ENCODE results near the gene CDC73.

The CDC73 gene

DNA sequence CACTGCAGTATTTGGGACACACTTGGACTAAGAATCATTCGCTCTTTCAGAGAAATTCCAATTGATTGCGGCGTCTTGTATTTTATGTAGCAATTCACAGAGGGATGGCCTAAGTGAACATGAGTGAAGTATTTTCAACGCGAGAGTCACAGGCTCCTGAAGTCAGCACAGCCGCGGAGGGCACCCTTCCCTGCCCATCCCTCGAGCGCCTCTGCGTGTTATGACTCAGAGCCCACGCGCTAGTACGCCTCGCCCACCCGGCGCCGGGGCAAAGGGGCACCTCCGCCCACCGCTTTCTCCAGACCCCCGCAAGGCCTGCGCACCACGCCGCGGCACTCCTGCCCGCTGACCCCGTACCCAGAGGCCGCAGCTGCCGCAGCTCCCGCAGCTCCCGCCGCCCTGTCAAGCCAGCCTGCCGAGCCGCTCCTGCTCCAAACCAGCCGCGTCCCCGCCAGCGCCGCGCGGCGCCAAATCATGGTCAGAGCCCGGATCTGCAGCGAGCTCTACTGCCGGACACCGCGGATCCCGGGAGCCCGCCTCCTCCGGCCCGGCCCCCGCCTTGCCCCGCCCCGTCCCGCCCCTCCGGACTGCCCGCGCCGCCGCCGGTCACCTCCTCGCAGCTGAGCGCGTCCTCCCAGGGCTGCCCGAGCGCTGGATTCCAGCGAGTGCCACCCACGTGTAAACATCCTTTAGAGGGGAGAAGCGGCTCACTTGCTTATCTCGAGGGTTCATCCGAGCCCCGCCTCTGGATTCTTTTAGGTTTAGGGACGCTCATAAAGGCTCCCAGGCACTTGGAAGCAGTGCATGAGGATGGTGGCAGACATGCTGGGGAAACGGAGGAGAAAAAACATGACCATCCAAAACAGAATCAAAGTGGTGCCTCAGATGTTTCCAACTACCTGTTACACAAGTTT is 16.7 kb upstream of the CDC73 start, which contains the start of gene GLRX2:
Gene GLRX2, minus strand, starts transcription at position 508 of the 914 bp plus-strand sequence. Its CDS starts 32 bp downstream, at position 476.
- DNase-seq (ENCODE audit: low read depth): peak; percentile 87
- H3K4me3 ChIP-seq (ENCODE audit: low read depth, low read length): peak within 1 kb of the TSS; percentile 89
- TF ChIP-seq, protein P1, sequence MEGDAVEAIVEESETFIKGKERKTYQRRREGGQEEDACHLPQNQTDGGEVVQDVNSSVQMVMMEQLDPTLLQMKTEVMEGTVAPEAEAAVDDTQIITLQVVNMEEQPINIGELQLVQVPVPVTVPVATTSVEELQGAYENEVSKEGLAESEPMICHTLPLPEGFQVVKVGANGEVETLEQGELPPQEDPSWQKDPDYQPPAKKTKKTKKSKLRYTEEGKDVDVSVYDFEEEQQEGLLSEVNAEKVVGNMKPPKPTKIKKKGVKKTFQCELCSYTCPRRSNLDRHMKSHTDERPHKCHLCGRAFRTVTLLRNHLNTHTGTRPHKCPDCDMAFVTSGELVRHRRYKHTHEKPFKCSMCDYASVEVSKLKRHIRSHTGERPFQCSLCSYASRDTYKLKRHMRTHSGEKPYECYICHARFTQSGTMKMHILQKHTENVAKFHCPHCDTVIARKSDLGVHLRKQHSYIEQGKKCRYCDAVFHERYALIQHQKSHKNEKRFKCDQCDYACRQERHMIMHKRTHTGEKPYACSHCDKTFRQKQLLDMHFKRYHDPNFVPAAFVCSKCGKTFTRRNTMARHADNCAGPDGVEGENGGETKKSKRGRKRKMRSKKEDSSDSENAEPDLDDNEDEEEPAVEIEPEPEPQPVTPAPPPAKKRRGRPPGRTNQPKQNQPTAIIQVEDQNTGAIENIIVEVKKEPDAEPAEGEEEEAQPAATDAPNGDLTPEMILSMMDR (IDR thresholded peaks at IDR 0.05; ENCODE audit: insufficient read depth, low read depth, low read length, missing control alignments): no peak

DNA sequence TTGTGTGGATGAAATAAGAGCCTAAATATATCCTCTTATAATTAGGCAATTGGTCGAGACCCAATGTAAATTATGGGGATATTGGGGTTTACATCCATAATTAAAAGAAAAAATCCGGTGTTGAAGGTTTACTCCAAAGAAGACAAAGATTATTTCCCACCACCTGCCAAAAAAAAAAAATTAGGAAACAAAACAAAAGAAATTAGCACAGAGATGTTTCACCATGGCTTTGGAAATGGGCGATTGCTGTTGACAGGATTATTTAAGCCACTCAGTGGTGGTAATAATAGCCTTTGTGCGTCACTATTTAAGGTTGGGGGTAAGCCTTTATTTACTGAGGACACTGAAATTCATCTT is 16.0 kb upstream of the CDC73 start:
- TF ChIP-seq, protein P1 (IDR thresholded peaks at IDR 0.05; ENCODE audit: insufficient read depth, low read depth, low read length, missing control alignments): no peak
- H3K4me3 ChIP-seq (ENCODE audit: low read depth, low read length): peak overlapping the region; percentile 89
- no peak for DNase-seq (ENCODE audit: low read depth)

DNA sequence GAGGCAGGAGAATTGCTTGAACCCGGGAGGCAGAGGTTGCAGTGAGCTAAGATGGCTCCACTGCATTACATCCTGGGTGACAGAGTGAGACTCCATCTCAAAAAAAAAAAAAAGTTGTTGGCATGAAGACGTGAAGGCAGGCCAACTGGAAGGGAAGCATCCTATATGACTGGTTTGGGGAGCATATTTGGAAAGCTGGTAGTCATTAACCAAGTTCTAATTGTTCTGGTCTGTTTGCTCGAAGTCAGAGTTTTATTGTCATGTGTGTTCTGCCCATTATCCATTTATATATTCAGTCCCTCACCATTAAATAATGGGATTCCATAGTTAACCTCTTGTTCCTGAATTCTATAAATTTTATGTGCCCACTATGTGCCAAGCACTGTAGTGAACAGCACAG is 13.4 kb upstream of the CDC73 start:
- no peak overlapping the region for H3K4me3 ChIP-seq (ENCODE audit: low read depth, low read length)
- no peak for DNase-seq (ENCODE audit: low read depth)
- TF ChIP-seq, protein P1 (IDR thresholded peaks at IDR 0.05; ENCODE audit: insufficient read depth, low read depth, low read length, missing control alignments): no peak

DNA sequence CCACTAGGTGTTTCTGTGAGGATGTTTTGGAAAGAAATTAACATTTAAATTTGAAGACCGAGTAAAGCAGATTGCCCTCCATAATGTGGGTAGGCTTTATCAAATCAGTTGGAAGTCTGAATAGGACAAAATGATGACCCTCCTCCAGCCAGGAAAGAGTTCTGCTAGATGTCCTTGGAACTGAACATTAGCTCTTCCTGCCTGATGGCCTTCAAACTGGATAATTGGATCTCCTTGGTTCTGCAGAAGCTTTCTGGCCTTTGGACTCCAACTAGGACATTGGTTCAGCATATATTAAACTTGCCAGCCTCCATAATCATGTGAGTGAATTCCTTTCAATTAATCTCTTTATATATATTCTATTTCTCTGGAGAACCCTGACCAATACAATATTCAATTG is 12.2 kb upstream of the CDC73 start:
- DNase-seq (ENCODE audit: low read depth): no peak
- TF ChIP-seq, protein P1 (IDR thresholded peaks at IDR 0.05; ENCODE audit: insufficient read depth, low read depth, low read length, missing control alignments): no peak
- H3K4me3 ChIP-seq (ENCODE audit: low read depth, low read length): no peak overlapping the region

DNA sequence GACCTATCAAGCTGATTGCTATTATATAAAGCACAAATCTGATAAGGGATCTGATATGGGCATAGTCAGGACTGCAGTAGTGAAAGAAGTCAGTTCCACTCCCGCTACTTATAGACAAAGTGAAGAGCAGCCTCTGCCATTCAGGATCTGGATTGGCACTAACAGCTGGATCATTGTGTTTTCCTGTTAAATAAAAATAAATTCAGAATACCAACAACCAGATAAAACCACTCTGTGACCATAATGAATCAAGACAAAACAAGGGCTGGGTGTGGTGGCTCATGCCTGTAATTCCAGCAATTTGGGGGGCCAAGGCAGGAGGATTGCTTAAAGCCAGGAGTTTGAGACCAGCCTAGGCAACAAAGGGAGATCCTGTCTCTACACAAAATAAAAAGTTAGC is 11.6 kb upstream of the CDC73 start:
- DNase-seq (ENCODE audit: low read depth): no peak
- TF ChIP-seq, protein P1 (IDR thresholded peaks at IDR 0.05; ENCODE audit: insufficient read depth, low read depth, low read length, missing control alignments): no peak
- no peak overlapping the region for H3K4me3 ChIP-seq (ENCODE audit: low read depth, low read length)

DNA sequence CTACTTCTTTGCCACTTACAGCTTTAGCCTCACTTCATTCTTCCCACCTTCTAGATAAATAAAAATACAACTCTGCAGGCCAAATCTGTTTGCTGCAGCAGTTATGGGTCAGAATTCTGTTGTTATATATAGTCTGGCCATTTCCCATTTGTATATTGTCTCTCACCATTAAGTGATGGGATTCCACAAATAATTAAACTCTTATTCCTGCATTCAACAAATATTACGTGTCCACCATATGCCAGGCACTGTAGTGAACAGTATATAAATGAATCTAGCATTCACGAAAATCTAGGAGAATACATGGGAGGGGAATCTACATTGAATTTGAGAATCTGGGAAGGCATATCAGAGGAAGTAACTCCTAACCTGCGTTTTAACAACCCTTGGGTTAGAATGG is 11.0 kb upstream of the CDC73 start:
- TF ChIP-seq, protein P1 (IDR thresholded peaks at IDR 0.05; ENCODE audit: insufficient read depth, low read depth, low read length, missing control alignments): no peak
- DNase-seq (ENCODE audit: low read depth): no peak
- no peak overlapping the region for H3K4me3 ChIP-seq (ENCODE audit: low read depth, low read length)
